Esophagus muscularis mucosa (tissue), 4 donors: ENCODE data around the gene UBL3. TPM values are rescaled to one million over a fixed set of nuclear protein-coding genes. Genes with fewer than 3 reads are reported as not detected.

Source experiments
- DNase-seq: peaks from one replicate; pipeline ENCODE4 v3.0.0-alpha.2; 2017; ENCODE audit errors: extremely low spot score
- H3K27ac ChIP-seq, 4 donors: fragments of 200-600 bp; sonication (generic); replicated peaks in 1 of 4; 1 replicate in 3 of 4; 2 replicates in 1 of 4; pipeline ENCODE4 v1.5.1; 2016 to 2019; ENCODE audit warnings: mild to moderate bottlenecking in 1 of 4
- H3K27me3 ChIP-seq, 4 donors: fragments of 200-600 bp; sonication (generic); one replicate each; pipeline versions ENCODE4 v1.5.1 to v1.6.0; 2016 to 2019
- H3K36me3 ChIP-seq, 4 donors: fragments of 200-600 bp; sonication (generic); one replicate each; pipeline ENCODE4 v1.5.1; 2016 to 2019
- H3K4me1 ChIP-seq, 4 donors: fragments of 200-600 bp; sonication (generic); one replicate each; pipeline ENCODE4 v1.5.1; 2016 to 2019
- H3K4me3 ChIP-seq, 4 donors: fragments of 200-600 bp; sonication (generic); 1 replicate in 2 of 4; 2 replicates in 2 of 4; pipeline ENCODE4 v1.5.1; 2016 to 2019; ENCODE audit warnings: mild to moderate bottlenecking in 4 of 4, moderate library complexity in 1 of 4
- H3K9me3 ChIP-seq, 4 donors: fragments of 200-600 bp; sonication (generic); 1 replicate in 3 of 4; 2 replicates in 1 of 4; pipeline ENCODE4 v1.5.1; 2016 to 2019
- CTCF ChIP-seq, 3 experiments: fragments of 200-600 bp in 2 of 3; fragments of 450-650 bp in 1 of 3; sonication (generic) in 2 of 3; IDR thresholded peaks; one replicate each; pipeline ENCODE4 v1.5.1; 2017 to 2019; ENCODE audit warnings: antibody characterized with exemption in 3 of 3, mild to moderate bottlenecking in 2 of 3, moderate library complexity in 1 of 3
- EP300 ChIP-seq: sonication (generic); formaldehyde crosslinking; IDR thresholded peaks from one replicate; pipeline ENCODE4 v1.6.1; 2017; ENCODE audit warnings: antibody characterized with exemption
- POLR2A ChIP-seq: fragments of 450-650 bp; IDR thresholded peaks from one replicate; pipeline ENCODE4 v1.6.1; 2017; ENCODE audit warnings: antibody characterized with exemption, moderate library complexity, mild to moderate bottlenecking, low read depth
- POLR2AphosphoS5 ChIP-seq, 2 donors: sonication (generic); formaldehyde crosslinking; IDR thresholded peaks; one replicate each; pipeline ENCODE4 v1.6.1; 2017; ENCODE audit warnings: antibody characterized with exemption in 2 of 2
- WGBS: methylation state at CpG from one replicate; pipeline ENCODE4 v1.1.5; 2018; 5-methylcytosine and 5-hydroxymethylcytosine counted together
- intact Hi-C: fragments of 100-400 bp; cut with DNase I; formaldehyde crosslinking; loops from one replicate; pipeline ENCODE4 v1.15.1; 2023
- total RNA-seq, 4 donors: library from RNA; depleted of rRNA; stranded (reverse); fragments of >200 nt; gene quantifications; one replicate each; pipeline versions ENCODE4 v1.1.0 to v1.2.1, GENCODE V29; 2016

UBL3 gene
- total RNA-seq, 4 donors from 2014 or later = 30.2 to 44.5 (median 32.6) TPM

GRCh38 chr13:29799041-29799440 is 51.4 kb downstream of the UBL3 start:
- Histone ChIP-seq H3K4me3 (no peak overlapping the region), H3K27me3 (no peaks in the 10 kb centered on the region), H3K9me3 (no peaks in the 10 kb centered on the region), H3K36me3 (no peaks in the 10 kb centered on the region), H3K27ac (no peak overlapping the region), H3K4me1 (peaks cover 0 to 20% (median 8%) of the 10 kb centered on the region in 4 donors)
- intact Hi-C loops = no loop called here
- no peak for DNase-seq
- WGBS = 82% methylated on average over 2 of the region's 2 CpGs
- TF ChIP-seq POLR2A = no peak
- no peak for TF ChIP-seq EP300

GRCh38 chr13:29791997-29792780 is 58.2 kb downstream of the UBL3 start:
- no peak overlapping the region for H3K4me3 ChIP-seq
- peaks cover 0 to 19% (median 6%) of the 10 kb centered on the region in 4 donors for H3K4me1 ChIP-seq
- TF ChIP-seq POLR2A (no peak), EP300 (no peak), POLR2AphosphoS5 (IDR thresholded peaks at IDR 0.05) (no peak), CTCF (IDR thresholded peaks at IDR 0.05) (no peak)
- intact Hi-C loops = no loop called here
- no peaks in the 10 kb centered on the region for H3K27me3 ChIP-seq
- H3K9me3 ChIP-seq = no peaks in the 10 kb centered on the region
- WGBS = 81% methylated on average over 5 of the region's 5 CpGs
- no peaks in the 10 kb centered on the region for H3K36me3 ChIP-seq
- no peak overlapping the region for H3K27ac ChIP-seq
- DNase-seq = no peak

GRCh38 chr13:29791508-29791907 is 58.9 kb downstream of the UBL3 start:
- Histone ChIP-seq H3K27me3 (no peaks in the 10 kb centered on the region), H3K4me3 (no peak overlapping the region), H3K27ac (no peak overlapping the region), H3K4me1 (peaks cover 0 to 19% (median 6%) of the 10 kb centered on the region in 4 donors), H3K36me3 (no peaks in the 10 kb centered on the region), H3K9me3 (no peaks in the 10 kb centered on the region)
- TF ChIP-seq POLR2AphosphoS5 (IDR thresholded peaks at IDR 0.05) (no peak), POLR2A (no peak)
- 85% methylated on average over 1 of the region's 1 CpG for WGBS
- intact Hi-C loops = no loop called here
- no peak for DNase-seq

- H3K27me3 ChIP-seq = no peaks in the 10 kb centered on the region
- no peaks in the 10 kb centered on the region for H3K36me3 ChIP-seq
- H3K4me1 ChIP-seq = peaks cover 3 to 15% (median 7%) of the 10 kb centered on the region in 4 donors
- no peak for DNase-seq
- no peak overlapping the region for H3K4me3 ChIP-seq
- H3K27ac ChIP-seq = no peak overlapping the region
- TF ChIP-seq CTCF (IDR thresholded peaks at IDR 0.05) (no peak), EP300 (no peak), POLR2AphosphoS5 (IDR thresholded peaks at IDR 0.05) (no peak), POLR2A (no peak)
- H3K9me3 ChIP-seq = no peaks in the 10 kb centered on the region
- 100% methylated on average over 1 of the region's 1 CpG for WGBS
- intact Hi-C loops = no loop called here
Observed at GRCh38 chr13:29786698-29787097, 63.7 kb downstream of the UBL3 start.

- intact Hi-C loops = no loop called here
- Histone ChIP-seq H3K4me3 (no peak overlapping the region), H3K9me3 (no peaks in the 10 kb centered on the region), H3K27ac (no peak overlapping the region), H3K4me1 (peaks cover 3 to 14% (median 5%) of the 10 kb centered on the region in 4 donors), H3K36me3 (no peaks in the 10 kb centered on the region), H3K27me3 (no peaks in the 10 kb centered on the region)
- no peak for TF ChIP-seq POLR2AphosphoS5 (IDR thresholded peaks at IDR 0.05)
- TF ChIP-seq EP300 = no peak
- TF ChIP-seq POLR2A = no peak
- TF ChIP-seq CTCF (IDR thresholded peaks at IDR 0.05) = no peak
- DNase-seq = no peak
Observed at GRCh38 chr13:29785978-29786377, 64.4 kb downstream of the UBL3 start.
